Fibroblast of mammary gland (primary cell): Measurements from ENCODE around the gene NETO2.
"Not testable (repeated sequence)": the region's sequence is repeated elsewhere in the genome, so short reads cannot be mapped to it uniquely, and the experiment has no call there.

Source experiments
- DNase-seq: peaks from one replicate; pipeline ENCODE4 v3.0.0-alpha.2; 2010; ENCODE audit warnings: low read depth
- H3K4me3 ChIP-seq: 2 replicates; pipeline ENCODE4 v1.5.1; 2011; ENCODE audit warnings: low read depth, mild to moderate bottlenecking, low read length, moderate library complexity; ENCODE audit not compliant: control insufficient read depth
- CTCF ChIP-seq: conservative IDR thresholded peaks from 2 replicates; pipeline ENCODE4 v1.5.1; 2011; ENCODE audit warnings: low read depth, low read length, inconsistent platforms; ENCODE audit not compliant: control insufficient read depth, insufficient read depth

Gene NETO2

DNA sequence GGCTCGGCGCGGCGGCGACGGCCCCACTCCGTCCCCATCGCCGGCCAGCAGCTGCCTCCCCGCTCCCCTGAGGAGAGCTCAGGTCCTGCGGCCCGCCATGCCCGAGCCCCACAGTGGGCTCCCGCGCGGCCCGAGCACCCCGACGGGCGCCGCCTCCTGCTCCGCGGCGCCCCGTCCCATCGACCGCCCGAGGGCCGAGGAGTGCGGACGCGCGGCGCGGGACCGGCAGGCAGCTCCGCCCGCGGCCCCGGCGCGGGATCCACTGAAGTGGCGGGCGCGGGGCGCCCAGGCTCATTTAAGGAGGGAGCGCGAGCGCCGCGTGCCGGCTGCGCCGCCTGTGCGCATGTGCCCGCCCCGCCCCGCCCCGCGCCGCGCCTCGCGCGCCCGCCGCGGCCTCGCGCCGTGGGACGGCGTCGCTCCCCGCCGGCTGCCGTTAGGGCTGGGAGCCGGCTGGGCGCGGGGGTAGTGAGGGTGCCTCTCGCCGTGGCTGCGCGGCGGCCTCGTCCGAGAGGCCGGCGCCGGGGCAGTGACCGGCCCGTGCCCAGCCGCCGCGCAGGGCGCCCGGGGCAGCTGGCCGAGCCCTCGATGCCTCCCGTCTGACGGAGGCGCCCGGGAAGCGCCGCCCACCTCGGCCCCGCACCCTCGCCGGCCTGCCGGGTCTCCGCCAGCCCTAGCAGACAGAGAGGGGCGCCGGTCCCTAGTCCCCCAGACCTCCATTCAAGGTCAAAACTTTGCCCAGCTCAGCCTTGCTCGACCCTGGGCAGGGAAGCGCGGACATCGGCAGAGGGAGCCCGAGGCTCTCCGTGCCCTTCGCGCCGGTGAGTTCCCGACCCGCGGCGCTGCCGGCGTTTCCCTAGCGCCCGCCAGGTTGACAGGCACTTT, at the start of gene NETO2:
Gene NETO2 (minus strand): TSS at position 269 of the 882 bp plus-strand sequence. CDS start 333 bp downstream, outside the sequence.
- DNase-seq, result peak; percentile 49
- H3K4me3 ChIP-seq, result peak within 1 kb of the TSS; percentile 63
- peak; percentile 53 for TF ChIP-seq CTCF

GRCh38 chr16:47182318-47182717, 38.6 kb upstream of the NETO2 start:
- no peak for TF ChIP-seq CTCF
- H3K4me3 ChIP-seq, result no peak overlapping the region
- no peak for DNase-seq

DNA sequence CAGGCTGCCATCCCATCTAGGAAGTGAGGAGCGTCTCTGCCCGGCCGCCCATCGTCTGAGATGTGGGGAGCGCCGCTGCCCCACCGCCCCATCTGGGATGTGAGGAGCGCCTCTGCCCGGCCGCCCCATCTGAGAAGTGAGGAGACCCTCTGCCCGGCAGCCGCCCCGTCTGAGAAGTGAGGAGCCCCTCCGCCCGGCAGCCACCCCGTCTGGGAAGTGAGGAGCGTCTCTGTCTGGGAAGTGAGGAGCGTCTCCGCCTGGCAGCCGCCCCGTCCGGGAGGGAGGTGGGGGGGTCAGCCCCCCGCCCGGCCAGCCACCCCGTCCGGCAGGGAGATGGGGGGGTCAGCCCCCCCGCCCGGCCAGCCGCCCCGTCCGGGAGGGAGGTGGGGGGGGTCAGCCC, 37.3 kb upstream of the NETO2 start:
- not testable (repeated sequence) for DNase-seq, H3K4me3 ChIP-seq

DNA sequence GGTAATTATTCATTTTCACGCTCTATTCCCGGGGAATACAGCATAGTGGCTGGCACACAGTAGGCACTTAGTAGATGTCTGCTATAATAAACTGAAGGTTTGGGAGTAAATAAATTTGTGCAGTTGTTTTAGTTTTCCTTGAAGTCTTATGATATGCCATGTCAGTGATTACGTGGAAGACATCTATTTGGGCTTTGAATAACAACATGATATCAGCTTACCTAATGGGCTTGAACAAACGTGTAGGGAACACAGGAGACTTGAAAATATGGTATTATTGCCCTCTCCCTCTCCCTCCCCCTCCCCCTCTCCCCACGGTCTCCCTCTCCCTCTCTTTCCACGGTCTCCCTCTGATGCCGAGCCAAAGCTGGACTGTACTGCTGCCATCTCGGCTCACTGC, 36.3 kb upstream of the NETO2 start:
- no peak for DNase-seq
- H3K4me3 ChIP-seq, result no peak overlapping the region
- TF ChIP-seq CTCF, result no peak

DNA sequence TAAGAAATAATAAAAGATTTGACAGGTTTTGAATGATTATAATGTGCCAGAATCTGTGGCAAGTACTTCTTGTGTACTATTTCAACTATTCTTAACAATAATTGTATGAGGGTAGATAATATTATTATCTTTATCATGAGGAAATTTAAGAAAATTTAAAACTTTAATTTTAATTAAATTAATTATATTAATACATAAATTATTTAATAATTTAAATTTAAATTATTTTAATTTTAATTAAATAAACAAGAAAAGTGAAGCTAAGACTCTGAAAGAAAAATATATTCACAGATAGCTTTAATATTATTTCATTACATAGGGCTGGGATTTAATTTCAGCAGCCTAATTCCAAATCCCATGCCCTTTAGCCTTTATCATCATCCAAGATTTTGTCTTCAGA, 31.4 kb upstream of the NETO2 start:
- TF ChIP-seq CTCF, result no peak
- no peak overlapping the region for H3K4me3 ChIP-seq
- DNase-seq, result no peak

GRCh38 chr16:47162670-47163420, 19.1 kb upstream of the NETO2 start:
- no peak for TF ChIP-seq CTCF
- H3K4me3 ChIP-seq, result no peak overlapping the region
- DNase-seq, result no peak

- DNase-seq, result no peak
- TF ChIP-seq CTCF, result no peak
These were observed 17.7 kb upstream of the NETO2 start for GRCh38 chr16:47161464-47161863.

More at GRCh38 chr16:47161464-47161863, 17.7 kb upstream of the NETO2 start:
- no peak overlapping the region for H3K4me3 ChIP-seq
